Subcutaneous adipose tissue (tissue), 4 donors: Measurements from ENCODE around the gene PALD1. TPM values are rescaled to one million over a fixed set of nuclear protein-coding genes. Genes with fewer than 3 reads are reported as not detected.

Experiments
- CTCF ChIP-seq: fragments of 450-650 bp; IDR thresholded peaks from one replicate; pipeline ENCODE4 v1.5.1; 2016; ENCODE audit warnings: low read depth, mild to moderate bottlenecking, control low read depth, antibody characterized with exemption, moderate library complexity
- total RNA-seq, 4 donors: library from RNA; depleted of rRNA; stranded (reverse); fragments of >200 nt; gene quantifications; one replicate each; pipeline ENCODE4 v1.1.0, GENCODE V29; 2016

The PALD1 gene
- total RNA-seq, 4 donors from 2014 or later: 1.0 to 4.5 (median 2.9) TPM

GRCh38 chr10:70459061-70459773 lies 19.4 kb upstream of the PALD1 start:
- TF ChIP-seq CTCF: no peak

DNA sequence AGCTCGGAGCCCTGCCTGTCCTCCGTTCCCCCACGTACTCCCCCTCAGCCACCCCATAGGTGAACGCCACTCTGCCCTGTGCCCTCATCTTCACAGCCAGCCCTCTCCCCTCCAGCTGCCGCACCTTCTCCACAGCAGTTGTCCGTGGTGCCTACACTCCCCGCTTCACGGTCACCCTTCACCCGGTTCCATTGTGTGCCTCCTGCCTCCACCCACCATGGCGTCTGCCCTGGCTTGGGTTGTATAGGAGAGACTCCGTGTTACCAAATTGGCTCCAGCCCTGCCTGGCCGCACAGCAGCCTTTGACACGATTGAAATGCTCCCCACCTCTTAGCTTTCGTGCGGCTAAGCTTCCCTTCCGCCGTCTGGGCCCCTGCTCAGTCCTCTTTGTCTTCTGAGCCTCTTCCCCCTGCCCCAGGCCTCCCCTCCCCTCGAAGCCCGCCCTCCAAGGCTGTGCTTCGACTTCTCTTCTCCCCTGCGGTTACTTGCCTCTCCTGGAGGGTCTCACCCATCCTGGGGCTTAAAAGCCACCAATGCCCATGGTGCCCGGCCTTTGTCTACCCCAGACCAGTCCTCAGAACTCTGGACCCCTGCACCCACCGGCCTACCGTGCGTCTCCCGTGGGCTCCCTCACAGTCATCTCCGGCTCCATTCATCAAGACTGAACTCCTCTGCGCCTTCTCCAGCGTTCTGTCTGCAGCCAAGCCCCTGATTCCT lies 18.6 kb upstream of the PALD1 start:
- no peak for TF ChIP-seq CTCF

DNA sequence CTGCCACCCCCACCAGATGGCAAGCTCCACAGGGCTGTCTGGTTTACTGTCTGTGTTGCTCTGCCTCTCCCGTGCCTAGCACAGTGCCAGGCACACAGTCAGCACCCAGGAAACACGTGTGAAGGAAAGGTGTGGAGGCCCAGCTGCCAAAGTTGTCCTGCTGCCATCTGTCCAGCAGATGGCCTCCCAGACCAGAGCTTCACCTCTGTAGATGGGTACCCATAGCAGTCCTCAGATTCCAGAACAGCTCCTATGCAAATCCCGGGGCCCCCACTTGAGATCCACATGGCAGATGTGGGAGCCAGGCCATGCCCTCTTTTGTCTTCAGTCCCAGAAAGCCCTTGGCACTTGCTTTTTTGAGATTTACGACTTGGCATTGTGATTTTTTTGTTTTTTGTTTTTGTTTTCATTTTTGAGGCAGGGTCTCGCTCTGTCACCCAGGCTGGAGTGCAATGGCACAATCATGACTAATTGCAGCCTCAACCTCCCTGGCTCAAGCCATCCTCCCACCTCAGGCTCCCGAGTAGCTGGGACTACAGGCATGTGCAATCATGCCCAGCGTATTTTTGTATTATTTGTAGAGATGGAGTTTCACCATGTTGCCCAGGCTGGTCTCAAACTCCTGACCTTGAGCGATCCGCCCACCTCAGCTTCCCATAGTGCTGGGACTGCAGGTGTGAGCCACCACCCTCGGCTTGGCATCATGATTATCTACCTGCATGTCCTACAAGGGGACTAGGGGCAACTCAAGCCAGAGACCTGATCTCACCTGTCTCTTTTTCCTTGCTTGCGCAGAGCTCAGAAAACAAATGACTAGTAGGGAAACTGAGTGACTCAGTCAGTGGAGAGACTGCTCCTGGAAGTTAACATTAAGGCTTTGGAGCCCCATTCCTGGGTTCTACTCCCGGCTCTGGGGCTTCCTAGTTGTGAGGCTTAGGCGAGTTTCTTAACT lies 16.9 kb upstream of the PALD1 start:
- TF ChIP-seq CTCF: no peak

GRCh38 chr10:70462349-70462984 lies 16.1 kb upstream of the PALD1 start:
- no peak for TF ChIP-seq CTCF

GRCh38 chr10:70465278-70465677 lies 13.3 kb upstream of the PALD1 start:
- TF ChIP-seq CTCF: no peak

- TF ChIP-seq CTCF: no peak
Observed at GRCh38 chr10:70465832-70466231, 12.7 kb upstream of the PALD1 start.
